Endothelial cell of umbilical vein (primary cell): ENCODE measurements around the gene LHFPL2. TPM values are rescaled to one million over a fixed set of nuclear protein-coding genes. Genes with fewer than 3 reads are reported as not detected.
A peak's percentile ranks its signal among the peaks of the same experiment; 100 is the strongest.
"Not testable (repeated sequence)": the region's sequence is repeated elsewhere in the genome, so short reads cannot be mapped to it uniquely, and the experiment has no call there.

Source experiments
- BruUV-seq: library from RNA; stranded (reverse); fragments of 400-500 nt; replicated peaks from 2 replicates; lab custom pipeline; 2021; lab: Mats Ljungman, UMichigan
- CTCF ChIA-PET: fragments of 300-600, 350-600 bp; sonication (Branson Sonifier 250); formaldehyde crosslinking; loops from one replicate; lab custom pipeline; 2021; ENCODE audit warnings: antibody characterized with exemption, inconsistent platforms; lab: Charles Lee
- POLR2A ChIA-PET: fragments of 300-600, 350-600 bp; sonication (Branson Sonifier 250); formaldehyde crosslinking; loops from one replicate; lab custom pipeline; 2021; ENCODE audit warnings: antibody characterized with exemption, inconsistent platforms; lab: Charles Lee
- DNase-seq: peaks from one replicate; pipeline ENCODE4 v3.0.0-alpha.2; 2011; ENCODE audit warnings: low read depth, low spot score
- FAIRE-seq: peaks from 2 replicates; lab custom pipeline; 2011; peaks lifted over from hg19 to GRCh38; lab: Jason Lieb, UNC
- H2AFZ ChIP-seq: 2 replicates; pipeline ENCODE4 v1.6.0; 2012; ENCODE audit warnings: low read depth, low read length, control low read depth, inconsistent platforms
- H3K27ac ChIP-seq: 2 replicates; pipeline ENCODE4 v1.5.1; 2011; ENCODE audit warnings: low read depth, mild to moderate bottlenecking, control low read depth, low read length, moderate library complexity; ENCODE audit not compliant: insufficient read depth
- H3K27me3 ChIP-seq, 2 experiments: 2 replicates each; pipeline versions ENCODE4 v1.6.0 to v1.6.1; 2011; ENCODE audit warnings: low read length in 2 of 2, mixed read lengths in 1 of 2; ENCODE audit not compliant: control insufficient read depth in 2 of 2, insufficient read depth in 2 of 2
- H3K36me3 ChIP-seq, 2 experiments: 2 replicates in 1 of 2; 3 replicates in 1 of 2; pipeline ENCODE4 v1.5.1; 2011; ENCODE audit warnings: low read length in 2 of 2, mild to moderate bottlenecking in 1 of 2, moderate library complexity in 1 of 2; ENCODE audit not compliant: control insufficient read depth in 2 of 2, insufficient read depth in 2 of 2; ENCODE audit errors: extremely low read depth in 1 of 2
- H3K4me1 ChIP-seq: 3 replicates; pipeline ENCODE4 v1.5.1; 2011; ENCODE audit warnings: mild to moderate bottlenecking, low read length; ENCODE audit not compliant: control insufficient read depth, insufficient read depth; ENCODE audit errors: extremely low read depth
- H3K4me2 ChIP-seq: 2 replicates; pipeline ENCODE4 v1.6.1; 2011; ENCODE audit warnings: low read length, control low read depth, mixed read lengths; ENCODE audit not compliant: insufficient read depth
- H3K4me3 ChIP-seq, 3 experiments: fragments of 200-600 bp in 1 of 3; sonication (generic), shearing (Covaris generic) in 1 of 3; replicated peaks in 1 of 3; 2 replicates each; pipeline ENCODE4 v1.5.1; 2011 to 2016; ENCODE audit warnings: control low read depth in 3 of 3, low read length in 3 of 3, mild to moderate bottlenecking in 2 of 3, inconsistent platforms in 1 of 3, low read depth in 1 of 3, moderate library complexity in 1 of 3; ENCODE audit not compliant: insufficient read depth in 1 of 3
- H3K79me2 ChIP-seq: 2 replicates; pipeline ENCODE4 v1.6.0; 2012; ENCODE audit warnings: low read length, inconsistent platforms; ENCODE audit not compliant: control insufficient read depth, insufficient read depth
- H3K9ac ChIP-seq: replicated peaks from 2 replicates; pipeline ENCODE3; 2011; ENCODE audit warnings: low read length, control low read depth; ENCODE audit not compliant: insufficient read depth; ENCODE audit errors: extremely low read depth
- H3K9me1 ChIP-seq: replicated peaks from 3 replicates; pipeline ENCODE4 v1.6.0; 2011; ENCODE audit warnings: mild to moderate bottlenecking, low read length; ENCODE audit not compliant: control insufficient read depth, insufficient read depth; ENCODE audit errors: extremely low read depth
- H3K9me3 ChIP-seq: replicated peaks from 2 replicates; pipeline ENCODE4 v1.5.1; 2012; ENCODE audit warnings: low read length, inconsistent platforms; ENCODE audit not compliant: control insufficient read depth, insufficient read depth
- H4K20me1 ChIP-seq: replicated peaks from 2 replicates; pipeline ENCODE3; 2011; ENCODE audit warnings: mild to moderate bottlenecking, low read length; ENCODE audit not compliant: control insufficient read depth, insufficient read depth; ENCODE audit errors: extremely low read depth
- CTCF ChIP-seq, 2 donors: IDR thresholded peaks; 1 replicate in 1 of 2; 2 replicates in 1 of 2; pipeline ENCODE4 v1.5.1; 2011; ENCODE audit warnings: low read length in 2 of 2, mild to moderate bottlenecking in 2 of 2, moderate library complexity in 2 of 2, control low read depth in 1 of 2, inconsistent platforms in 1 of 2, low read depth in 1 of 2; ENCODE audit not compliant: insufficient read depth in 1 of 2; ENCODE audit errors: extremely low read depth in 1 of 2
- EZH2 ChIP-seq: IDR thresholded peaks from 2 replicates; pipeline ENCODE4 v1.6.1; 2012; ENCODE audit warnings: borderline replicate concordance, low read depth, mild to moderate bottlenecking, moderate library complexity, low read length, inconsistent platforms; ENCODE audit not compliant: severe bottlenecking
- FOS ChIP-seq: IDR thresholded peaks from 2 replicates; pipeline ENCODE4 v1.6.1; 2011; ENCODE audit warnings: mild to moderate bottlenecking, low read length, moderate library complexity, borderline replicate concordance; ENCODE audit not compliant: insufficient read depth
- GATA2 ChIP-seq: IDR thresholded peaks from 2 replicates; pipeline ENCODE4 v1.7.0; 2011; ENCODE audit warnings: low read depth, mild to moderate bottlenecking, moderate library complexity, mixed read lengths, low read length; ENCODE audit not compliant: insufficient read length, insufficient read depth
- JUN ChIP-seq: IDR thresholded peaks from 2 replicates; pipeline ENCODE4 v1.6.1; 2011; ENCODE audit warnings: borderline replicate concordance, low read depth; ENCODE audit not compliant: insufficient read length, insufficient read depth
- MAX ChIP-seq: IDR thresholded peaks from 2 replicates; pipeline ENCODE4 v1.6.1; 2011; ENCODE audit not compliant: insufficient read depth, insufficient read length
- MYC ChIP-seq: IDR thresholded peaks from one replicate; pipeline ENCODE4 v1.6.1; 2011; ENCODE audit warnings: mild to moderate bottlenecking, low read depth, low read length
- POLR2A ChIP-seq: IDR thresholded peaks from 2 replicates; pipeline ENCODE4 v1.6.1; 2012; ENCODE audit warnings: low read depth, mild to moderate bottlenecking, control low read depth, low read length
- POLR2AphosphoS5 ChIP-seq: IDR thresholded peaks from 2 replicates; pipeline ENCODE4 v1.6.1; 2012; ENCODE audit warnings: low read depth, mild to moderate bottlenecking, control low read depth, low read length, moderate library complexity; ENCODE audit not compliant: insufficient read depth
- dilution Hi-C: fragments of 300-500 bp; cut with MboI; formaldehyde crosslinking; loops from one replicate; pipeline ENCODE4 v1.15.0; 2019; ENCODE audit warnings: low sequenced_read_pairs; ENCODE audit not compliant: extremely low pct_ligation_motif_present
- intact Hi-C: fragments of 100-400 bp; cut with micrococcal nuclease; formaldehyde crosslinking; loops from one replicate; pipeline ENCODE4 v1.10.0; 2022
- polyA plus RNA-seq, 4 experiments: library from polyadenylated mRNA; depleted of rRNA in 3 of 4; stranded (reverse) in 3 of 4; unstranded in 1 of 4; fragments of >200 nt; gene quantifications; 2 replicates each; pipeline versions ENCODE4 v1.2.1 to v1.2.3, GENCODE V29; 2011 to 2012; ENCODE audit warnings: missing spikeins in 1 of 4
- total RNA-seq: library from RNA; stranded (reverse); gene quantifications from 2 replicates; pipeline ENCODE4 v1.2.3, GENCODE V29; 2021

LHFPL2 gene
- total and polyA plus RNA-seq, 2 donors (not counting 3 experiments of a cell fraction or from before 2014, with no cell fraction given), result 9.6 to 36.3 TPM

- H3K27ac ChIP-seq, H3K79me2 ChIP-seq, H3K36me3 ChIP-seq, H2AFZ ChIP-seq, H3K4me3 ChIP-seq, H3K27me3 ChIP-seq, H4K20me1 ChIP-seq, intact Hi-C loops, FAIRE-seq, DNase-seq, BruUV-seq, dilution Hi-C loops, H3K9me1 ChIP-seq, H3K9ac ChIP-seq, H3K9me3 ChIP-seq: not testable (repeated sequence)
- POLR2A ChIA-PET, result interaction anchor here (0.6 kb wide), 1 partner anchor 87 kb away, joined by 3 read pairs; no protein-coding TSS in a partner anchor
- Histone ChIP-seq H3K4me2 (peak overlapping the region; percentile 57), H3K4me1 (peaks cover 18% of the 10 kb centered on the region)
- CTCF ChIA-PET, result interaction anchor here (1.6 kb wide), 1 partner anchor 191 kb away, joined by 4 read pairs; no protein-coding TSS in a partner anchor
Observed at GRCh38 chr5:78696052-78696451, 47.5 kb upstream of the LHFPL2 start.

GRCh38 chr5:78693339-78693738 is 44.8 kb upstream of the LHFPL2 start:
- no peak overlapping the region for H2AFZ ChIP-seq
- ChIA-PET POLR2A (no interaction called here), CTCF (no interaction called here)
- H3K27ac ChIP-seq, result no peak overlapping the region
- no peaks in the 10 kb centered on the region for H4K20me1 ChIP-seq
- H3K36me3 ChIP-seq, result no peaks in the 10 kb centered on the region
- H3K79me2 ChIP-seq, result no peaks in the 10 kb centered on the region
- no peak overlapping the region for H3K4me2 ChIP-seq
- H3K9ac ChIP-seq, result no peak overlapping the region
- dilution Hi-C loops (no loop called here), intact Hi-C loops (no loop called here)
- peaks cover 15% of the 10 kb centered on the region for H3K4me1 ChIP-seq
- DNase-seq (no peak), FAIRE-seq (no peak)
- no peak overlapping the region for H3K4me3 ChIP-seq
- peaks cover 0 to 3% of the 10 kb centered on the region in 2 experiments for H3K27me3 ChIP-seq
- BruUV-seq, result no TSS peak
- H3K9me3 ChIP-seq, result no peaks in the 10 kb centered on the region
- H3K9me1 ChIP-seq, result no peaks in the 10 kb centered on the region
- TF ChIP-seq MAX (no peak), MYC (no peak), JUN (no peak), POLR2AphosphoS5 (no peak), CTCF (IDR thresholded peaks at IDR 0.05; ENCODE audit: extremely low read depth in 1 of 2, insufficient read depth in 1 of 2, low read depth in 1 of 2, low read length in 2 of 2) (no peak), POLR2A (no peak), EZH2 (no peak), GATA2 (no peak), FOS (no peak)
